Measurements from ENCODE around the gene HAGH.

Gene HAGH

DNA sequence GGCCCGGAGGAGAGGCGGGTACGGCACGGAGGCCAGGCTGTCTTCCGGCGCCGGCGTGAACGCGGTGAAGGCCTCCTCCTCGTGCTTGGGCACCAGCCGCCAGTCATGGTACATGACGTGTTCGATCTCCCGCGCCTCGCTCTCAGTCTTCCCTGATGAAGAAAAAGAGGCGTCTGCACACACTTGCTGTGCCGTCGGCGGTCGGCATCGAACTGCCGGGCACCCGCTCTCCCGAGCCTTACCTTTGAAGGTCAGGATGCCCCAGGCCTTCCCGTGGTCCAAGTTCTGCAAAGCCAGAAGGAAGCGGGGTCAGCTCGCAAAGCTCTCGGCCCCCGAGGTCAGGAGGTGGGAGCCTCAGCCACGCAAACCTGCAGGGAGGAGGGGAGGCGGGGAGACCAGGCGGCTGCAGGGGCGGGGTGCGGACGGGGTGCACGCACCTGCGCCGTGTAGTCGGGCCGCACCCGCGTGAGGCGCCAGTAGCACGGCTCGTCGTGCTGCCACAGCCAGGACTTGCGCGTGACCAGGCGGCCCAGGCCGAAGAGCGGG, 54.2 kb downstream of the HAGH start, which contains the start of gene EME2:
Gene EME2 (plus strand): TSS at position 449 of the 546 bp plus-strand sequence. CDS start 418 bp downstream, outside the sequence.
- DNase-seq: peak; percentile 36

DNA sequence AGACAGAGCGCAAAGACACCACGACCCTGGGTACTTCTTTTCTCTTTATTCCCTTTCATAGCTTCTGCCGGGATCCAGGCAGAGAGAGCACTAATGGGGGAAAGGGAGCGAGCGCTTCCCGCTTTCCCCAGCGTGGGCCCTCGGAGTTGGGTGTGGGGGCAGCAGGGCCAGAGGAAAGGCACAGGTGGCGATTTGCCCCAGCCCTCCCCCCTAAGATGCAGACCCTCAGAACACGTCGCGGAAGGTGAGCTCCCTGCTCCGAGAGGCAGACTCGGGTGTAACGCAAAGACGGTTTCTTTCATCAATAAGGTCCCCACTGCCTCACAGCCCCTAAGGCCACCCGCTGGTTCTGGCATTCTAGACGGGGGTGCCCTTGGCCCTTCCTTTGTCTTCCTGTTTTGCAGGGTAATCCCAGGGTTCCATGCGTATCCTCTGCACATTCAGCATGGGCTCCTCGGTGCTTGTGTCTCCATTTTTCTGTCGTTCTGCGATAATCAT, 54.7 kb downstream of the HAGH start:
- no peak for DNase-seq

DNA sequence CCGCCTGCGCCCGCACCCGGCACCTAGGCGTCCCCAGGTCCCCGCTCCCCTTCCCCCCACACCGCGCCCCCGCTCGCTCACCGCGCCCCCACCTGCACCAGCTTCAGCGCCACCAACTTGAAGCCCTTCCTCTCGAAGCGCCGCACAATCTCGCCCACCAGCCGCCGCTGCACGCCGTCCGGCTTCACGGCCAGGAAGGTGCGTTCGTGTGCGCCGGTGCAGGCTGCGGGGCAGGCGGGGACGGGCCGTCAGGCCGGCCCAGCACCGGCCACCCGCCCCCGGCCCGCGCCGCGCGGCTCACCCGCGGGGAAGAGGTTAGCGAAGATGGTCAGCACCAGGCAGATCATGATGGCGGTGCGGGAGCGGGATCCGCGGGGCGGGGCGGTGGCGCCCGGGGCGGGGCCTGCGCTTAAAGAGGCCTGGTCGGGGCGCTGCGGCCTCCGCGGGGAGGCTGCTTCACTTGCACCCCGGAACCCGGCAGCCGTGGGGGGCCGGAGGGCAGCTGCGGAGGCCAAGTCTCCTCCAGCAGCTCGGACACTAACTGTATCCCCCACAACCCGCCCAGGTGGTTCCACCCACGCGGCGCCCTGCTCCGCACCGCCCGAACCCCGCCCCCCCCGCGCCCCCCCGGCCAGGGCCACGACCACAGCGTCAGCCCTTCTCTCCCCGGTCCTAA, 55.3 kb downstream of the HAGH start, which contains the start of gene NME3:
Gene NME3 (minus strand): TSS at position 356 of the 676 bp plus-strand sequence. CDS start 9 bp downstream, at position 347.
- peak; percentile 73 for DNase-seq

- DNase-seq: peak; percentile 37
Observed at GRCh38 chr16:1770328-1771187, 56.1 kb downstream of the HAGH start.

DNA sequence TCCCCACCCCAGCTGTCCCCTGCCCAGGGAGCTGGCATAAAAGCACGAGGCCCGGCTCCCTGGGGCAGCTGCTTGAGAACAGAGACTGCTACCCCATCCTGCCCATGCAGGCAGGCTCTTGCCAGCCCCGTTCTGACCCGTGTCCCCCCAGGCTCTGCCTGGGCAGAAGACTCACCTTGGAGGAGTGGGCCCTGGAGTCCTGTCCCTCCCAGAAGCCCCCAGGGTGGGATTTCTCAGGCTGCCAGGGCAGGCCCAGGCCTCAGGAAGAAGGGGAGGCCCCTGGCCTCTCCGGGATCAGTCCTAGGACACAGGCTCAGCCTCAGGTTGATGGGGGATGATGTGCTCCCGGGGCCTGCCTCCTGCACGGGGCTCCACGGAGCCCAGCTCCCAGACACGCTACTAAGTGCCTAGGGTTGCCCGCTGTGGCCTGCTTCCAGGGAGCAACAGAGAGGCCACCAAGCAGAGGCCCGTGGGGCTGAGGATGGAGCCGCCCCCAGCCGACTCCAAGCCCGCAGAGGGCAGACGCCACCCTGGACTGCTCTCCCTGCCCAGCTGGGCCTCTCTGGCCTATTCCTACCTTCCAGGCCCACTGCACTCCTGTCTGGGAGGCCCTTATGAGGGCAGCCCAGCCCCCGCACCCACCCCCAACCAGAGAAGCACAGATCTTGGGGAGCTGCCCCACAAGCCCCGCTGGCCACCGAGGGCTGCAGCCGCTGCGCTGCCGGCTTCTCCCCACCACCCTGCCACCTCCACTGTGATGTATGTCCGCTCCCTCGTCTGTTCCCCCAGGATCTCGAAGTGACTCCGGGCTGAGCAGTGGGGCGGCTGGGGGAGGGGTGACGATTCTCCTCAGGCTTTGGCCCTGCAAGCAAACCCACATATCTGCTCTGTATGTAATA, 57.0 kb downstream of the HAGH start:
- DNase-seq: no peak

GRCh38 chr16:1768767-1769401, 57.7 kb downstream of the HAGH start:
- DNase-seq: no peak

DNA sequence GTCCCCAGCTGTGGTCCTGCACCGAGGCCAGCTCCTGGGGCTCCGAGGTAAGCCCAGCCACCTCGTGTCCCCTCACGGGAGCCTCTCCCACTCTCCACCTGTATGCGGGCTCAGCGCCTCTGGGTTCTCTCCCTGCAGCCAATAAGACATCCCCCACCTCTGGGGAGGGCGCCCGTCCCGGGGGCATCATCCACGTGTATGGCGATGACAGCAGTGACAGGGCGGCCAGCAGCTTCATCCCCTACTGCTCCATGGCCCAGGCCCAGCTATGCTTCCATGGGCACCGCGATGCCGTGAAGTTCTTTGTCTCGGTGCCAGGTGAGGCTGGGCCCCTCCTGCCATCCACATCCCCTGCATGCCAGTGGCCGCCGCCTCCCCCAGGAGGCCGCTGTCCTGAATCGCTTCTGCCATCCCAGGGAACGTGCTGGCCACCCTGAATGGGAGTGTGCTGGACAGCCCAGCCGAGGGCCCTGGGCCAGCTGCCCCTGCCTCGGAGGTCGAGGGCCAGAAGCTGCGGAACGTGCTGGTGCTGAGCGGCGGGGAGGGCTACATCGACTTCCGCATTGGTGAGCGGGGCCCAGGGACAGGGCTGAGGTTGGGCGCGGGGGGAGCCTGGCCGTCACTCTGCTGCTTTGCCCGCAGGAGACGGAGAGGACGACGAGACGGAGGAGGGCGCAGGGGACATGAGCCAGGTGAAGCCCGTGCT, 58.4 kb downstream of the HAGH start:
- no peak for DNase-seq

- DNase-seq: no peak
Observed at GRCh38 chr16:1767116-1767994, 59.3 kb downstream of the HAGH start.

- no peak for DNase-seq
Observed at GRCh38 chr16:1766701-1767100, 59.9 kb downstream of the HAGH start.

- DNase-seq: no peak
Observed at GRCh38 chr16:1766231-1766630, 60.4 kb downstream of the HAGH start.

DNA sequence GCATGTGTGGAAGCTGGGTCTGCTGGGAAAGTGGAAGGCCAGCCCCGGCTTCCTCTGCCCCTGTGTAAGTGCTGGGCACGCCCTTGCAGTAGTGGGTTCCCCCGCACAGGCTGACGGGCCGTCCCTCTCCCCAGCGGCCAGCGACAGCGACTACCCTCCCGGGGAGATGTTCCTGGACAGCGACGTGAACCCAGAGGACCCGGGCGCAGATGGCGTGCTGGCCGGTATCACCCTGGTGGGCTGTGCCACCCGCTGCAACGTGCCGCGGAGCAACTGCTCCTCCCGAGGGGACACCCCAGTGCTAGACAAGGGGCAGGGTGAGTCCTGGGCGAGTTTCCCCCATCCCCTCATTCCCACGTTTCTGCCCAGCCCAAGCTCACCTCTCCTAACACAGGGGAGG, 60.8 kb downstream of the HAGH start:
- no peak for DNase-seq

DNA sequence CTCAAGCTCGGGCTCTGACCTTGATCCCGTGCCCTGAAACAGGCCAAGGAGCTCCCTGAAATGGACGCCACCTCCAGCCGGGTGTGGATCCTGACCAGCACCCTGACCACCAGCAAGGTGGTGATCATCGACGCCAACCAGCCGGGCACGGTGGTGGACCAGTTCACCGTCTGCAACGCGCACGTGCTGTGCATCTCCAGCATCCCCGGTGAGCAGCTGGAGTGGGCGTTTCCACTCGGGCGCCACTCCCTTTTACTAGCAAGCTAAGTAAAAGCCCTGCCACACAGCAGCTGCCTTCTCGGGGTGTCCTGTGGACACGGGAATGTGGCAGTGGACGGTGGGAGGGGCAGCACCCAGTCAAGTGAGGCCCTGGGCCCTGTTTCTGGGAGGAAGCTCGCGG, 61.7 kb downstream of the HAGH start:
- DNase-seq: no peak

DNA sequence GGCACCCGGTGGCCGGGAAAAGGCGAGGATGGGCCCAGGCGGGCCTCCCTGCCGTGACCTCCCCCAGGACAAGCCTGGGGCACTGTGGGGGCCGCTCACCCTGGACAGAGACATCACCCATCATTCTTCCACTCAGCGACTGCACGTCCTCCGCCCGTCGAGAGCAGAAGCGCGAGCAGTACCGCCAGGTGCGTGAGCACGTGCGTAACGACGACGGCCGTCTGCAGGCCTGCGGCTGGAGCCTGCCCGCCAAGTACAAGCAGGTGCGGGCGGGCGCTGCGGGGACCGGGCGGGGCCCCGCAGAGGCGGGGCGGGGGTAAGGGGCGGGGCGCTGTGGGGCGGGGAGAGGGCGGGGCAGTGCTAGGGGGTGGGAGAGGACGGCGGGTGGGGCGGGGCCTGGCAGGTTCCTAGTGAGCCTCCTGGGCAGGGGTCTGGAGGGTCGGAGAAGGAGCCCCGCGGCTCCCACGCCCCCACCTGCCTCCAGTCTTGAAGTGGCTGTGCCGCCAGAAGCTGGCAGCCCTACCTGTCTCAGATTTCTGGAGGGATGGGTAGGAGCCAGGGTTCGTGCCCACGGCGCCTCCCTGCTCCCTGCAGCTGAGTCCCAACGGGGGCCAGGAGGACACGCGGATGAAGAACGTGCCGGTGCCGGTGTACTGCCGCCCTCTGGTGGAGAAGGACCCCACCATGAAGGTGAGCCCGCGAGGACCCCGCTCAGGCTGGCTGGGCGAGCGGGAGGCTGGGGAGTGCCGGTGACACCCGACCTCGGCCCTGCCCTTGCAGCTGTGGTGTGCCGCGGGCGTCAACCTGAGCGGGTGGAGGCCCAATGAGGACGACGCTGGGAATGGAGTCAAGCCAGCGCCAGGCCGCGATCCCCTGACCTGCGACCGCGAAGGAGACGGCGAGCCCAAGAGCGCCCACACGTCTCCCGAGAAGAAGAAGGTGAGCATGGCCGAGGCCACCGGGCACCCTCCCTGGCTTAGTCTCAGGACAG, 62.8 kb downstream of the HAGH start:
- DNase-seq: no peak

DNA sequence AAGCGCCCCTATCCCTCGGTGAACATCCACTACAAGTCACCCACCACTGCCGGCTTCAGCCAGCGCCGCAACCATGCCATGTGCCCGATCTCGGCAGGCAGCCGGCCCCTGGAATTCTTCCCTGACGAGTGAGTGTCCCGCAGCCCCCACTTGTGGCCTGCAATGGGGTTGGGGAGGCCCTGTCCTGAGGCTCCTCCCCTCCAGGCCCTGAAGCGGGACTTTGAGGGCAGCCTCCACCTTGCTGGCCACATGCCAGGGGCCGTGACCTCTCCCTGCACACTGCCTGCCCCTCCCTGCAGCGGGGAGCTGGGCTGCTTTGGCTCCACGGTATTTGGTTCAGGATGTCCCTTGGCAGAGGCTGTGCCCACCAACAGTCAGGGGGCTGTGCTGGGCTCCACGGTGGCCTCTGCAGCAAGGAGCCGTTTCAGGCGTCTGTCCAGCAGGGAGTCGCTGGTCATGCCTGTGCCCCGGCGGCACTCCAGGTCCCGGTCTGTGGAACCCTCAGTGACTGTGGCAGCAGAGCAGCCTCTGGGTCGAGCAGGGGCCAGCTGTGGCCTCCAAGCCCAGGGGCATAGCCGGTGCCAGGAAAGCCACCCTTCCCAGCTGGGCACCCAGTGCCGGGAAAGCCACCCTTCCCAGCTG, 63.6 kb downstream of the HAGH start:
- DNase-seq: no peak

GRCh38 chr16:1762196-1762878, 64.3 kb downstream of the HAGH start:
- no peak for DNase-seq

GRCh38 chr16:1761751-1762150, 64.9 kb downstream of the HAGH start:
- DNase-seq: no peak

- DNase-seq: no peak
Observed at GRCh38 chr16:1760911-1761310, 65.7 kb downstream of the HAGH start.

DNA sequence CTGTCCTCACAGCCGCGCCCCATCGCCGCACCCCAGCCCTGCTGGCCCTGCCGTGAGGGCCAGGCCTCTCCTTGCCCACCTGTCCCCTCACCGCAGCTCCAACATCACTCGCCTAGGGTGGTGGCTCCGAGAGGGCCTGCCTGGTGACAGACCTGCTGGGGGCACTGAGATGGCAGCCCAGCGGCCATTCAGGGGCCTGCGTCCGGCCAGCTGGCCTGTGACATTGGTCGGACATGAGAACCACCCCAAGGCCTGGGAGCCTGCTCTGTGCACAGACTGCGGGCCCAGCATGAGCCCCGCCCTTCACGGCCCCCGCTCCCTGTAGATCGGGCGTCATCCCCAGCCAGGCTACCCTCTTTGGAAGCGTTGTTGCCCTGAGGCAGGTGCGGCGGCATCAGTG, 67.1 kb downstream of the HAGH start:
- DNase-seq: no peak
